GM18520 (cell line): Measurements from ENCODE around the gene LIMK1.
"Not testable (repeated sequence)": the region's sequence is repeated elsewhere in the genome, so short reads cannot be mapped to it uniquely, and the experiment has no call there.

ENCODE experiments used
- ATAC-seq: cut with Tn5 transposase; IDR thresholded peaks from one replicate; pipeline ENCODE4 v1.9.1; 2021; ENCODE audit not compliant: unreplicated experiment

LIMK1 gene

GRCh38 chr7:74083117-74083876, at the start of gene LIMK1:
Gene LIMK1 (plus strand): TSS chr7:74083804. CDS start chr7:74083991, 187 bp downstream.
- peak; percentile 68 for ATAC-seq

GRCh38 chr7:74037609-74038008, 46.0 kb upstream of the LIMK1 start:
- ATAC-seq, result no peak

GRCh38 chr7:74038194-74038961, 45.2 kb upstream of the LIMK1 start:
- no peak for ATAC-seq

GRCh38 chr7:74039337-74039736, 44.3 kb upstream of the LIMK1 start:
- ATAC-seq, result no peak

GRCh38 chr7:74040101-74040790, 43.4 kb upstream of the LIMK1 start:
- ATAC-seq, result no peak

- ATAC-seq, result no peak
Measured at GRCh38 chr7:74040791-74041520, 42.6 kb upstream of the LIMK1 start.

- no peak for ATAC-seq
Measured at GRCh38 chr7:74042746-74043522, 40.7 kb upstream of the LIMK1 start.

GRCh38 chr7:74043523-74043951, 40.1 kb upstream of the LIMK1 start:
- no peak for ATAC-seq

- no peak for ATAC-seq
Measured at GRCh38 chr7:74044366-74045350, 38.9 kb upstream of the LIMK1 start.

- ATAC-seq, result not testable (repeated sequence)
Measured at GRCh38 chr7:74046581-74046980, 37.0 kb upstream of the LIMK1 start.

GRCh38 chr7:74047804-74048380, 35.7 kb upstream of the LIMK1 start:
- no peak for ATAC-seq

- ATAC-seq, result no peak
Measured at GRCh38 chr7:74048999-74049599, 34.5 kb upstream of the LIMK1 start.

GRCh38 chr7:74049997-74050798, 33.4 kb upstream of the LIMK1 start:
- ATAC-seq, result no peak

- ATAC-seq, result no peak
Measured at GRCh38 chr7:74051193-74051592, 32.4 kb upstream of the LIMK1 start.

- no peak for ATAC-seq
Measured at GRCh38 chr7:74051629-74052410, 31.8 kb upstream of the LIMK1 start.

GRCh38 chr7:74052628-74053027, 31.0 kb upstream of the LIMK1 start:
- no peak for ATAC-seq
